CD4-positive, alpha-beta T cell treated with Interleukin-12 subunit alpha and Interleukin-12 subunit beta, for 1 hour (primary cell): ENCODE data around the gene ANG.
A peak's percentile ranks its signal among the peaks of the same experiment; 100 is the strongest.

ENCODE experiments used
- DNase-seq: peaks from one replicate; pipeline ENCODE4 v3.0.0-alpha.2; 2020

Gene ANG

DNA sequence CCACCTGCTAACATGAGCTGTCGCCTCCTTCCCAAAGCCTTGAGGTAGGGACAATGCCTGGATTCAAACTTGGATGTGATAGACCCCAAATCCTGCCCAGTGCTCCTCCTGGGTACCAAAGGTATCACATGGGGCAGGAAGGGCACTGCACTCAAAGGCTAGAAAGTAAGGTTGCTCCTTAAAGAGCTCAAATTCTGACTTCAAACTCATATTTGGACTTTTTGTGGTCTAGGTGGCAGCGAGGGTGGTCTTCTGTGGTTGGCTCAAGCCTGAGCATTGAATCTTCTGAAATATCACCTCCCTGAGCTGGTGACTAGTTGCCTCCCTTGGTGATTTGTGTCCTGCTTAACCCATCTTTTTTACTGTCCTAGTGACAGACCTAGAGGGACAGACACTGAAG, 12.5 kb upstream of the ANG start:
- DNase-seq = no peak

DNA sequence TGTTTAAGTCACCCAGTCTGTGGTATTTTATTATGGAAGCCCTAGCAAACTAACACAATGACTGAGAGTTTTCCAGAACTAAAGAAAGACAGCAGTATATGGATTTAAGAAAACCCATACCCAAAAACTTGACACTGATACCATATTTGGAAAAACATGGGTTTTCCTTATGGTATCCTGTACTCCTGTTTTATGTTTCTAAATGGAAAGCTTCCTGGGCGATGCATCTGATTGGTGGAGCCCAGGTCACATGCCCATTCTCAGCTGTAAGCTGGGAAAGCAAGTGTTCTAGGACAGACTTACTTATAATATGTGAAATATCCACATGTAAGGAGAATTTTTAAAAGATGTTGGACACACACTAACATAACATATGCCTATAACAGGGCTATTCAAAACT, 8.7 kb upstream of the ANG start:
- no peak for DNase-seq

DNA sequence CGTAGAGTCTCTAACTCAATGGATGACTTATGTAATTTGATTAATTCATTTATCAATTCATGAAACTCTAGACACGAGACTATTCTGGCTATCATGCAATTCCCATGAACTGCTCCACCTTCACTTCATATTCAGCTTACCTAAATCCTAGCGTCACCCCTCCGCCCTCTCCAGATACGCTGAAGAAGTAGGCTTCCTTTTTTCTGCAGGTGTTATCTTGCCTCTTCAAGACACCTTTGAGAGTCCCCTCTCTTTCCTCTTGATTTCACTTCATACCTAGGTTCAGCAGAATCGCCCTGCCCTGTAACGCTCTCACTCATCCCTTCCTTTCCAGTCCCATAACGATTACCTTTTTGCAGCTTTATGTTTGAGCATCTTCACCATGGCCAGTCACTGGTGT, 8.2 kb upstream of the ANG start:
- no peak for DNase-seq

DNA sequence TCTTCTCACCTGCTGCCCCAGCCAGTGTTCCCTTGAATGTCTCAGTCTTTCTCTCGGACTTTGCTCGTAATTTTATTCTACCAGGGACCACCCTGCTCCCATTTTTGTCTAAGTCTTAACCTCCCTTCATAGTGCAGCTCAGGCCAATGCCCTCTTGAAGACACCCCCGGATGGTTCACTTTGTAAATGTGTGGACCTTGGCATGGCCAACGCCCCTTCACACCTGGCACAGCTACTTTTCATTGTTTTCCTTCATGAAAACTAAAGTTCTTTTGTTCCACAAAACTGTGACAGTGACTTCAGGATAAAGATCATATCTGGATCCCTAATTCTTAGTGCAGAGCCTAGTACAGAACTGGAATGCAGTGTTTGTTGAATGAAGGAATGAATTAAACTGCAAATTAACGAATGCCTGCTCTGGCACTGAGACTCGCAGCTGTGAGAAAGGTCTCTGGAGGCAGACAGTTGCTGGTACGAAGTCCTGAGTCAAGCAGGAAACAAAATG, 7.7 kb upstream of the ANG start:
- DNase-seq = no peak

DNA sequence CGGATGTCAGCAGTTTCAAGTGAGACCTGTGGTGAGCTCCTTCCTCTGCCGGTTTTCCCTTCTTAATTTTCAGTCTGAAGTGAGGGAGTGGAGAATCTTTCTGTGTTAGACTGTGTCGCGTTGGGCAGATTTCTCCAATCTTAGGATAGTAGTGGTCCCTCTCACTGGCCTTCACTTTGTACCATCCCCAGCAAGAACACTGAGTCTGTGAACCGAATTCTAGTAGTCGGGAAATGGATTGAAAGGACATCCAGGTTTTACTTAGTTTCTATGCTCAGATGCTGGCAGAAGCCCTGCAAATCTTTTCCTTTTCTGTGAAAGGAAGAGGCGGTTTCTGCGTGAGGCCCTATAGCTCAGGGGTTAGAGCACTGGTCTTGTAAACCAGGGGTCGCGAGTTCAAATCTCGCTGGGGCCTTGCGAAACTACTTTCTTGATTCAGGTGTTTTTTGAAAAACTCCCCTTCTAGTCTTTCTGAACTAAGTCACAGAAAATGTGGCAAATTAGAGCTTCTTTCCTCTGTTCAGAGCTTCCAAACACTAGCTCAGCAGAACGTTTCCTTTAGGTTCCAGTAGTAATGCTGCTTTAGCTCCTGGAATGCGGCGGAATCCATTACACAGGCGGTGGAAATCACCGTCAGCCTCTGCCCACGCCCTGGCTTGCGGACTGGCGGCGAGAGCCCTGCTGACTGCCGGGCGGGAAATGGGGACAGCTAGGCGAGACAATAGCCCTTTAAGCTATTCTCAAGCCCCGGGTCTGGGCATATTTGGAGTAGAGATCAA, 7.0 kb upstream of the ANG start:
- peak; percentile 93 for DNase-seq

DNA sequence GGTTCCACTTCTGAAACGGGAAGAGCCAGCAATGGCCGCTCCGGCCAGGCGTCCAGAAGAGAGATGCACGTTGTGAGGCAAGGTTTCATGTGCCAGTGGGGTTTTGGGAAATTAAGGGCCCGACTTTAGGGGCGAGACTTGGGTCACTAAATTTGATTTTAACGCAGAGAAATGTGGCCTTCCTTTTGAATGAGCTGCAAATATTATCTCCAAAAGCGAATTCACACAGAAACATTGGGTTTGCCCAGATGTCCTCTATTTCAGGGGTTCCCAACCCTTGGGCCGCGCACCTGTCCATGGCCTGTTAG, 6.5 kb upstream of the ANG start:
- DNase-seq = no peak

DNA sequence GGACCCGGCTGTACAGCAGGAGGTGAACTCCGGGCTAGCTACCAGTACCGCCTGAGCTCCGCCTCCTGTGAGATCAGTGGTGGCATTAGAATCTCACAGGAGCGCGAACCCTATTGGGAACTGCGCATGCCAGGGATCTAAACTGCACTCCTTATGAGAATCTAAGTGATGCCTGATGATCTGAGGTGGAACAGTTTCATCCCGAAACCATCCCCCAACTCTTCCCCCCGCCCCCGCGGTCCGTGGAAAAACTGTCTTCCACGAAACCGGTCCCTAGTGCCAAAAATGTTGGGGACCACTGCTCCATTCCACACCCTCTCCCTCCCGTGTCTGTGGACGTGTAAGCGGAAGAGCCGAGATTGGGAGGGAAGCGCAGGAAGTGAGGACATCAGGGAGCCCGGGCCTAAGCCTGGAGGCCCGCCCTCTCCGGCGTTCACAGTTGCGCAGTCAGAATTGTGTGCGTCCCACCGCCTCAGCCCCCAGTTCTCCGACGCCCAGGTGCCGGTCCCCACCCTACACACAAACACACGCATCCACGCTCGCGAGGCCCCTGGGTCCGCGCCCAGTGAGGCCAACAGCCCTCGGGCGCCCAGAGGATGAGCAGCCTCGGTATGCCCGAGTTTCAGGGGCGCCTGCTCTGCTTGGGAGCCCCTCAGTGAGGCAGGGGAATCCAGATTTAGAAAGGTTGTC, 6.0 kb upstream of the ANG start:
- DNase-seq = peak; percentile 87

DNA sequence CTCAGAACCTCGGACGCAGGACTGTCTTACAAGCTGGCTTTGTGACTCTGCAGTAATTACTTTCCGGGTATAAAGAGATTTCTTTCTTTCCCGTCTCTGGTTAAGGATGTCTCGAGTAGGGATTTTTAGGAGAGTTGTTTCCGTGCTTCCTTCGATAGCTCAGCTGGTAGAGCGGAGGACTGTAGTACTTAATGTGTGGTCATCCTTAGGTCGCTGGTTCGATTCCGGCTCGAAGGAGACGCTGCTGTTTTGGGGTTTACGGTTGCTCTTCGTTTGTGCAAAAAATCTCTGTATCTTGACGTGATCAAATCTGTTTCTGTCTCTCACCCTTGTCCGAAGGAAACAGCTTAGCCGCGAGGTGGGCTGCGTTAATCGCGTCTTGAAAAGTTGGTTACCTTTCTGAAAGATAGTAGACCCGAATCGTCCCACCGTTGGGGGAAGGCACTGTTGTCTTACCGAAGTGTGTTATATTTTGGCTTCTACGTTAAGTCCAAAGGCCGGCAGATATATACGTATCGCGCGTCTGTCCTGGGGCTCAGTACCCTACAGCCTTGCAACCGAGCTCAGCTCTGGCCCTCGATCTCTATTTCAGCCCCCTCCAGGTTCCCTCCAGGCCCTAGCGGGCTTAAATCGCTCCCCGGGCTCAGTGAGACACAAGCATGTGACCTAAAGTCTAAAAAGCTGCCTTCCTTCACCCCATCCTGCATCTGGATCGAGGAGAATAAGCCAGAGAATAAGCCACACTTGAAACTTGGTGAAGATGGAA, 5.3 kb upstream of the ANG start:
- peak; percentile 87 for DNase-seq

DNA sequence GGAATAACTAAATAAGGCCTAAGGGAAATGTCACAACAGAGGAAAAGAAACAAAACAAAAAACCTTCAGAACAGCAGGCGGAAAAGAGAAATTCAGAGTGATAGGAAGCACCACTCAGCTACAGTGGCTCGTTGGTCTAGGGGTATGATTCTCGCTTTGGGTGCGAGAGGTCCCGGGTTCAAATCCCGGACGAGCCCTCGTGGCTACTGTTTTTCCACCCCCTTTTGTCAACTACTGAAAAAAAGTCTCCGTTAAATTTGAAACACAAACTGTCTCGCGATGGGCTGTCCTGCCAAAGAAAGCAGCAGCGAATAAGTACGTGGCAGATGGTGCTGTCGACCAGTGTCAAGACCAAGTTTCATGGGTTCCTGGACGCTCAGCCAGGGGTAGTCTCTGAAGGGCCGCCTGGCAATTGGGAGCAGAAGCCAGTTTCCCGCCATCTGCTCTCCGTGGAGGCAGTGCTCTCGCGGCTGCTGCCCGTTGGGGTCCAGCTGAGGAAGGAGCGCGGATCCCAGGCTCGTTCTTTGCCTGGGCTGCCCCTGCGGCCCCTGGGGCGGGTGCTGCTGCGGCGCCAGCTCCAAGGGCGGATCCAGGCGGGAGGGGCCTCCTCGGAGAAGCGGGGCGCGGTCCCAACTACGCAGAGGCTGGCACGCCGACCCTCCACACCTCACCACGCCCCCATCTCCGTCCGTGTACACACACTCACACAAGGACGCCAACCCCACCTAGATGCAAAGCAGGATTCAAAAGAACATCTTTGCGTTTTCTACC, 4.5 kb upstream of the ANG start, which contains the start of gene RNASE4:
Gene RNASE4 (plus strand): TSS at position 670 of the 771 bp plus-strand sequence. CDS start 14,812 bp downstream, outside the sequence.
- peak; percentile 90 for DNase-seq

DNA sequence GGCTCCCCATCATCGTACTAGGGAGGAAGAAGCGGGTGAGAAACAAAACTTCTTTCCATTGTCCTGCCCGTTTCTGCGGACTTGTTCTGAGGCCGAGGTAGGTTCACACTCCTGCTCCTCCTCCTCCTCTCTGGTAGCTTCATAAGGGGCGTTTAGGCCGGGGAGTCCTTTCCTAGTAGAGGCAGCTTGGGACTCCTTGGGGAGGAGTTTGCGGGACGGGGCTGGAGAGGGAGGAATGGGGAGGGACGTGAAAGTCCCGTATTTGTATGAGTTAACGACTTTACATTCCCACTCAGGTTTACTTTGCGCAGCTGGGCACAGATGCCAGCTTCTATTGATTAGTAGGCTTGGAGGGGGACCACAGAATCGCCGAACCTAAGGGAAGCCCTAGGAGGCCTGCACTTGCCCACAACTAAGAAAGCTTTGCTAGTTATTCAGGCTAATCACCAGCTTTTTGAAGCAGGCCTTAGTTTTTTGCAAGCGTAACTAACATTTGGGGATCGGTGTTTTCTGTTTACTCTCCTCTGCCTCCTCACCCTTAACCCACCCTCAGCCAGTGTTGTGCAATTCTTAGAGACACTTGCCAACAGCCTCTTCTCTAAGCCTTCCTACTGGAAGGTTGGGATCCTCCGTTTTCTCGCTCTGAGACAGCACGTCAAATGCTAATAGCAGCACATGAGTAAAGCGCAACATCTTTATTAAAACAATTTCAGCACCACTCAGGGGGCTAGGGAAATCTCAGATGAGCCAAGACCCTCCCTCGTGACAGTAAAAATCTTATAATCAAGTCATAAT, 3.7 kb upstream of the ANG start:
- DNase-seq = no peak

DNA sequence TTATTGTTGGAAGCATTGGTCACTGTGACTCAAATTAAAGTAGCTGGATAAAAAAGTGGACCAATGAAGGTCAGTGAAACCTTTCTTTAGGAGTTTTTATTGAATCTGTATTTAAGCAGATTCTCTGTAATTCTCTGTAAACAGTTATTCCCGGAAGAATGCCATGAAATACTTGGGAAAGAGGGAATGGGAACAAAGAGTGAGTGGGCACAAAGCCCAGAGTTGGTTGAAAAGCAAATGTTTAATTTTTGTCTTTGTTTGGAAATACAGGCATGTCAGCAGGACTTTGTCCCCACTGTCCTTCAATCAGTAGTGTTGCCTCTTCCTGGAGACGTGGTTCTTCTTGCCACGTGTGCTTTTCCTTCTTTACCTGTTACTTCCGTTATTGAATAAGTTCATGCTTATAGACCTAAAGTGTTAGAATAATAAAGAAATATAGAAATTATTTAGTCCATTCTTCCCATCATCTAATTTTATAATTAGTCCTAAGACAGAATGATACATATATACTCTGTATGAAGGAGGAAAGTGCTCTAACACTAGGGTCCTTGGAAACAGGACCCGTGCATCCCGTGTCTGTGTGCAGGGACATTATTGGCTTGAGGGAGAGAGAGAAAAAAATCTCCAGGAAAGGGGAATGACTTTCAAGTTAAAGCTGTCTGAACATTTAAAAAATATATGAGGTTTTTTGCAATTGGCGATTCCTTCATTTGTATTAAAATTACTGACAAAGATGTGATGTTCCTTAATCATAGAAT, 2.0 kb upstream of the ANG start:
- DNase-seq = no peak

DNA sequence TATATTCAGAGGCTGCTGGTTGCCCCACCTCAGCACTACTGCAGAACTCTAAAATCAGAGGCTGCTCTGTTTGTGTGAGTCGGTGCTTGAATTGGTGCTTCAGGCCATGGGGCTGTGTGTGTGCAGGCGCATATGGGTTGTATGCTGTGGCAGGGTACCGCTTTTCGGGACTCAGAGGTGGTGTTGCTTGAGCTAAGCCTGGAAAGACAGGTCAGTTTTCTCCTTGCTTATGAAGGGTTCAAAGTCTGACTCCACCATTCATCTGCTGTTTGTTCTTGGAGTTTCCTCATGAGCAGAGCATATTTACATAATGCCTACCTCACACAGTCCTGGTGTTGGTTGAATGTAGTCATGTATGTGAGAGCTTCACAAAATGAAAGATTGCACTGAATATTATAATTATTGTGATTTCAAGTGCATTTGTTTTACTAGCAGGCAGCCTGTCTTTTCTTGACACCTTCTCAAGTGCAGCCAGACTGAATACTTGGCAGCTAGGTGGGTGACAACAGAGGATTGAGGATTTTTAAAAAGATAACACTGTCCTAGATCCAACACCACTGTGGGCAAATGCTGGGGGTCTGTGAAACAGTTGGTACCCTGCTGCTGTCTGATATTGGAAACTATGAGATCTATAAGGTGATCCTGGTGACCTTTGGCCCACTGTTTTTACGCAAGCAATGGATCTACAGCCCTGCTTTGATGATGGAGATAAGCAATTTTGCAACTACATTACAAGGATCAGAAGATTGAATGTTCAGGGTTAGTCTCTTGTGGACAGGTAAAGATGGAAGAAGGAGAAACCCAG, 1.0 kb upstream of the ANG start:
- no peak for DNase-seq

DNA sequence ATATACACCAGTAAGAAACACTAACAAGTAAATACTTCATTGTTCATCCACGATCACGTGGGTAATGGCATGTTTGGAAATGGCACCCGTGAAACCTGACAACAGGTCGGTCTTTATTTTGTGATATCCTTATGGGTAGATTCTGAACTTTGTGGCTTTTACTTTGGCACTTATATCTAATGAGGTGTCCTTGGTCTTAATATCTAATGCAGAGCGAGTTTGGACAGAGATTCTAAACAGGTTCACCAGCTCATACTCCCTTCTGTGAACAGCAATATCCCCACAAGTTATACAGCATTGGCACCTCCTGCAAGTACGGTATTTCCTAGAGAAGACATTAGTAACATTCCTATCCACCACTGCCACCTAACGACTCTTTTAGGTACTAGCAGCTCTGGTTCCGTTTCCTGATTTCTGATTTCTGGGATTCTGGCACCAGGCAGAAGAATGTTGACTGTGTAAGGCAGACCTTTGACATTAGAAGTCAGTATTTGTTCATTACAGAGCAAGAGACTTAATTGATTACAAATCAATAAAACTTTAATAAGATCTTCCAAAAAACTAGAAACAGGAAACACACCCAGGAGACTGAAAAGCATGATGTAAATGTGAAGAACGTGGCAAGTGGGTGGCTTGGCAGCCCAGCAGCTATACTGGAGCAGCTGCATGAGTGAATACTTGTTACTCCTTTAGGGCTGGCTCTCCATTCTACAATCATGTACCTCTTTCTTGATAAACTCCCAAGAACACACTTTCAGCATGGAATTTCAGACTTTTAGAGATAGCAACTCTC, 2.5 kb downstream of the ANG start:
- DNase-seq = peak; percentile 77

DNA sequence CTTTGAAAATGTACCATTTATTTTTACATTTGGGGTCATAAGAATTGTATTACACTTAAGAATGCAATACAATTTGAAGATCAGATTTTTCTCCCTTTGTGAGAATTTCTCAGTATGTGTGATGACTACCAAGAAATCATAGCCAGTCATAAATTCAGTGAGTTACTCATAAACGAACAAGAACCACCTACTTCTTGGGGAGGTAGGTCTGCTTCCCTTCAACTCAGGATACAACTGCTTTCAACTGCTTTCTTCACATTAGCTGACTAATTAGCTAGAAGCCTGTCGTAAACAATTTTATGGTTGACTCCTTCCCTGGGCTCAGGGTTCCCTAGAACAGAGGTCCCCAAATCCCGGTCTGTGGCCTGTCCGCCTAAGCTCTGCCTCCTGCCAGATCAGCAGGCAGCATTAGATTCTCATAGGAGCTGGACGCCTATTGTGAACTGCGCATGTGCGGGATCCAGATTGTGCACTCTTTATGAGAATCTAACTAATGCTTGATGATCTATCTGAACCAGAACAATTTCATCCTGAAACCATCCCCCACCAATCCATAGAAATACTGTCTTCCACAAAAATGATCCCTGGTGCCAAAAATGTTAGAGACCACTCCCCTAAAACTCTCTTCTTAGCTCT, 3.7 kb downstream of the ANG start:
- DNase-seq = no peak

DNA sequence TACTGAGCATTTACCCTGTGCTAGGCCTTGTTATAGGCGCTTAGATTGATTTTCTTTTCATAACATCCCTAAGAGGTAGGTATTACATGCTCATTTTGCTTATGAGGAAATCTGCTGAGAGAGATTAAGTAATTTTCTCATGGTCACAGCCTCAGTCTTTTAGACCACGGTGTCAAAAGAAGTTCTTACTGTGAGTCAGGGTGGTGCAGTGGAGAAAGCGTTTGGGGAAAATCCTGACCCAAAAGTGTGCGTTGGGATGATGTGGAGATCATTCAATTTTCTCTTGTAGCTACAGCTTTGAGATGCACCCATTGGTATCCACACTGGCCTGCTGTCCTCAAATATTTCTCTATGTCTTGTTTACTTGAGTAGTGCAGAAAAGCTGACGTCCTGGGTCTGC, 8.2 kb downstream of the ANG start:
- no peak for DNase-seq

DNA sequence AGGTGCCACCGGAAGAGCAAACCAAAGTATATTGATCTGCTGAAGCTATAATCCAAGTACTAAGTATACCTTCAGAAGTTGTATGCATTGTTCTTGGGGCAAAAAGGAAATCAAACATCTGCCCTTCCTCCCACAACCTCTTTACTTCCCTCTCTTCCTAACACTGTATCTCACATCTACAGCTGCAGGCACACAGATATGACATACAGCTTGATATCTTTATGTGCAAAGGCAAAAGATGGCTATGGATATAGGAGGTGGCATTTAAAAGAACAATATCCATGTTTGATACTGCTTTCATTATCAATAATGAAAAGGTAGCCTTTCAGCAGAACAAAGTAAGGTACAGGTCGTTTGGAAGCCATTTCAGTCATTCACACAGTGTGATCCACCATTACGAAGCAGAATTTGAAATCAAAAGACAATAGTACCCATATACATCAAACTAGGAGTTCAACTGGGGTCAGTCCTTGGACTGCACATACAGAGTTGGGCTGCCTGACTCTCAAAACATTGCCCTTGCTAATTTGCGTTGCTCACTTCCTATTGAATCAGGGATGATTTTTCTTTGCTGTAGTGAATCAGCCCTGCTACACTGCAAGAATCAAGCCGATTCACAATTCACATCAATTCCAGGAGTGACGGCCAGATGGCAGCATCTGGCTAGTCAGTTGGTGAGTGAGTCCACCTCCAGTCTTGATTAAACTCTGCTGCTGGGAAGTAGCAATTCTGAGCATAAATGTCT, 8.9 kb downstream of the ANG start:
- peak; percentile 71 for DNase-seq

DNA sequence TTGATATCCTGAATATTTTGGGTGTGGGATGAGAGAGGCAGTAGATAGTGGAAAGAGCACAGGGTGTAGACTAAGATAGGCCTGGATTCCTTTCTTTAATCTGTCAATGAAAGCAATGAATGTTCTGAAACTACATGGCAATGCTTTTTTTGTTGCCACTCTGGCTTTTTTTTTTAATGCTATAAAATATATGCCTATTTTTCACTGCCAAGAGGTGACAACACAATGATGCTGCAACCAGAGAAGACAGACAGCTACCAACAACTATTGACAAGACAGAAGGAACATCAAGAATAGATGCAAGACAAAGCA, 9.4 kb downstream of the ANG start:
- DNase-seq = no peak

DNA sequence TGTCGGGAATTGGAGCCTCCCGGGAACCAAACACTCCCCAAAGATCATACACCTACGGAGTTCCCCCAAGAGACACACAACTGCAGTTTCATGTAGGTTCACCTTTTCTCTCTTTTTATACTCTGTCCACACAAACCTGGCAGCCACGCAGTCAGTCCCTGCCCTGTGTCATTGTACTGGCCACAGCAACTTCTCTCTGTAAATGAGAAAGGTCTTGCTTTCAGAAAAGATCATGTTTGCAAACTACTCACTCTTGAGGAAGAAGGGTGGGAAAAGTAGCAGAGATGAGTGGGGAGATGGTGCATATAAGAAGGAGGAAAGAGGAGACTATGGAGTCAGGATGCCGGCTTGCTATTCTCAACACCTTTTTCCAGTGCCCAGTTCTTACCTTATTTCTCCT, 10.4 kb downstream of the ANG start:
- no peak for DNase-seq

DNA sequence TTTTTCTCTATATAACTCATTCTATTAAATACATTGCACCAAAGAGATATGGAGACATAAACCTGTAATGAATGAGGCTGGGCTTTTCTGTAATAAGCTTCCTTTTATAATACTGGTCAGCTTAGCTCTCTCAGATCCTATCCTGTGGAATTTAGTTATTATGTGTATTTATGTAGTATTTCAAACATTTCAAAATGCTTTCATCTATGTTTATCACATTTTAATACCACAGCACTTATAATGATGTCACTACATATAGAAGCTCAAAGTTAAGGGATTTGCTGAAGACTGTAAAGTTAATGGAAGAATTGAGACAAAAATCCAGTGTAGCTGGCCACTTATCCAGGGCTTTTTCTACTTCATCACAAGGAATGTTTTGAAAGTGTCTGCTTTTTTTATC, 11.4 kb downstream of the ANG start:
- DNase-seq = no peak
